A673 (cell line): ENCODE data around the gene FCF1. TPM values are rescaled to one million over a fixed set of nuclear protein-coding genes. Genes with fewer than 3 reads are reported as not detected.
A peak's percentile ranks its signal among the peaks of the same experiment; 100 is the strongest.

ENCODE experiments used
- BruUV-seq: library from RNA; stranded (reverse); fragments of 400-500 nt; replicated peaks from 2 replicates; lab custom pipeline; 2021; lab: Mats Ljungman, UMichigan
- CTCF ChIA-PET: fragments of 300-600 bp; sonication (Branson Sonifier 250); formaldehyde crosslinking; loops from one replicate; lab custom pipeline; 2022; ENCODE audit warnings: antibody characterized with exemption; lab: Charles Lee
- POLR2A ChIA-PET: fragments of 300-600 bp; sonication (Branson Sonifier 250); formaldehyde crosslinking; loops from one replicate; lab custom pipeline; 2022; ENCODE audit warnings: antibody characterized with exemption; ENCODE audit not compliant: low non-redundant PET; lab: Charles Lee
- DNase-seq: peaks from one replicate; pipeline ENCODE4 v3.0.0-alpha.2; 2015; ENCODE audit warnings: low spot score
- H3K27ac ChIP-seq: fragments of 200-600 bp; sonication (generic); 2 replicates; pipeline ENCODE4 v1.5.1; 2016; ENCODE audit warnings: mixed run types, low read depth, mild to moderate bottlenecking, mixed read lengths, antibody characterized with exemption, low read length; ENCODE audit not compliant: poor library complexity, severe bottlenecking
- H3K27me3 ChIP-seq: fragments of 200-600 bp; sonication (generic); replicated peaks from 2 replicates; pipeline ENCODE4 v1.6.1; 2017; ENCODE audit warnings: mixed run types, low read depth, mild to moderate bottlenecking, mixed read lengths, antibody characterized with exemption, low read length; ENCODE audit not compliant: insufficient read depth, poor library complexity
- H3K36me3 ChIP-seq: fragments of 200-600 bp; sonication (generic); 2 replicates; pipeline ENCODE4 v1.6.1; 2016; ENCODE audit warnings: mixed run types, mild to moderate bottlenecking, mixed read lengths, antibody characterized with exemption, low read length; ENCODE audit not compliant: insufficient read depth, poor library complexity, severe bottlenecking
- H3K4me1 ChIP-seq: fragments of 200-600 bp; sonication (generic); 2 replicates; pipeline ENCODE4 v1.6.1; 2017; ENCODE audit warnings: mixed run types, mild to moderate bottlenecking, mixed read lengths, antibody characterized with exemption, low read length; ENCODE audit not compliant: insufficient read depth, poor library complexity, severe bottlenecking
- H3K4me3 ChIP-seq: fragments of 200-600 bp; sonication (generic); 2 replicates; pipeline ENCODE4 v1.5.1; 2016; ENCODE audit warnings: low read depth, mixed run types, mild to moderate bottlenecking, mixed read lengths, low read length; ENCODE audit not compliant: poor library complexity, severe bottlenecking
- H3K9me3 ChIP-seq: fragments of 200-600 bp; sonication (generic); 2 replicates; pipeline ENCODE4 v1.6.1; 2016; ENCODE audit warnings: mixed run types, low read depth, mild to moderate bottlenecking, mixed read lengths, antibody characterized with exemption, low read length; ENCODE audit not compliant: poor library complexity, severe bottlenecking
- CTCF ChIP-seq: fragments of 300-800, 200-600 bp; sonication (generic); conservative IDR thresholded peaks from 2 replicates; pipeline ENCODE4 v1.5.1; 2017; ENCODE audit warnings: low read depth, mild to moderate bottlenecking, antibody characterized with exemption, low read length, moderate library complexity, mixed read lengths
- EZH2 ChIP-seq: fragments of 200-600 bp; sonication (generic); IDR thresholded peaks from 2 replicates; pipeline ENCODE4 v1.6.1; 2017; ENCODE audit warnings: borderline replicate concordance, low read depth, mild to moderate bottlenecking, mixed read lengths, antibody characterized with exemption, low read length; ENCODE audit not compliant: poor library complexity, severe bottlenecking
- intact Hi-C: fragments of 100-400 bp; cut with micrococcal nuclease; formaldehyde crosslinking; loops from one replicate; pipeline ENCODE4 v1.10.0; 2022; ENCODE audit not compliant: unreplicated experiment
- total RNA-seq: library from RNA; stranded (reverse); gene quantifications from 2 replicates; pipeline ENCODE4 v1.2.3, GENCODE V29; 2021

The FCF1 gene
- total RNA-seq, 1 experiment from 2014 or later, result 74.2 TPM

- Histone ChIP-seq H3K9me3 (no peaks in the 10 kb centered on the region), H3K27me3 (no peaks in the 10 kb centered on the region), H3K4me1 (no peaks in the 10 kb centered on the region), H3K4me3 (no peak overlapping the region), H3K27ac (no peak overlapping the region), H3K36me3 (peaks cover 37% of the 10 kb centered on the region)
- CTCF ChIA-PET, result no interaction called here
- intact Hi-C loops, result no loop called here
- POLR2A ChIA-PET, result no interaction called here
- no peak for DNase-seq
- no peak for TF ChIP-seq CTCF
- TF ChIP-seq EZH2, result no peak
- BruUV-seq, result TSS peak; percentile 70
Measured at GRCh38 chr14:74735125-74735524, 22.2 kb downstream of the FCF1 start.

- Histone ChIP-seq H3K27ac (no peak overlapping the region), H3K4me1 (no peaks in the 10 kb centered on the region), H3K4me3 (no peak overlapping the region), H3K36me3 (peaks cover 30% of the 10 kb centered on the region), H3K9me3 (no peaks in the 10 kb centered on the region), H3K27me3 (no peaks in the 10 kb centered on the region)
- ChIA-PET POLR2A (no interaction called here), CTCF (no interaction called here)
- DNase-seq, result no peak
- intact Hi-C loops, result no loop called here
- no peak for TF ChIP-seq EZH2
- TF ChIP-seq CTCF, result no peak
- BruUV-seq, result no TSS peak
Measured at GRCh38 chr14:74737753-74738325, 24.9 kb downstream of the FCF1 start.

GRCh38 chr14:74739293-74740030, 26.5 kb downstream of the FCF1 start:
- H3K27me3 ChIP-seq, result no peaks in the 10 kb centered on the region
- H3K4me3 ChIP-seq, result no peak overlapping the region
- intact Hi-C loops, result no loop called here
- ChIA-PET CTCF (no interaction called here), POLR2A (no interaction called here)
- peaks cover 19% of the 10 kb centered on the region for H3K36me3 ChIP-seq
- BruUV-seq, result no TSS peak
- no peaks in the 10 kb centered on the region for H3K4me1 ChIP-seq
- H3K27ac ChIP-seq, result no peak overlapping the region
- no peaks in the 10 kb centered on the region for H3K9me3 ChIP-seq
- no peak for DNase-seq
- TF ChIP-seq EZH2 (no peak), CTCF (no peak)
